GM13977 (cell line): ENCODE measurements around the gene BCAS3.

Experiments
- DNase-seq: peaks from one replicate; pipeline ENCODE4 v3.0.0; 2012; ENCODE audit warnings: low spot score
- CTCF ChIP-seq: IDR thresholded peaks from 2 replicates; pipeline ENCODE4 v1.5.1; 2012; ENCODE audit warnings: mild to moderate bottlenecking, control low read depth; ENCODE audit not compliant: insufficient read depth; ENCODE audit errors: extremely low read depth, missing control alignments
- in situ Hi-C: fragments of 300-500 bp; cut with MboI; formaldehyde crosslinking; loops from one replicate; pipeline ENCODE4 v1.12.0; 2022; ENCODE audit warnings: low sequenced_read_pairs, low pct_unique_long_range_greater_than_20kb, mixed read lengths, inconsistent platforms; ENCODE audit not compliant: unreplicated experiment

Gene BCAS3

GRCh38 chr17:60677308-60678117 lies at the start of gene BCAS3:
Gene BCAS3, plus strand, starts transcription at chr17:60677851.
- in situ Hi-C loops: no loop called here
- peak; percentile 97 for DNase-seq
- TF ChIP-seq CTCF: no peak

- no peak for TF ChIP-seq CTCF
- in situ Hi-C loops: loop anchor here (25.0 kb wide), 1 partner anchor 491 kb away; the partner anchor contains the start of gene CA4
- DNase-seq: no peak
These were observed 49.3 kb upstream of the BCAS3 start for GRCh38 chr17:60628252-60628889.

- in situ Hi-C loops: loop anchor here (25.0 kb wide), 1 partner anchor 492 kb away; the partner anchor contains the start of gene CA4
- TF ChIP-seq CTCF: no peak
- DNase-seq: no peak
These were observed 48.5 kb upstream of the BCAS3 start for GRCh38 chr17:60629120-60629519.

- in situ Hi-C loops: loop anchor here (25.0 kb wide), 1 partner anchor 493 kb away; the partner anchor contains the start of gene CA4
- DNase-seq: no peak
- TF ChIP-seq CTCF: no peak
These were observed 47.3 kb upstream of the BCAS3 start for GRCh38 chr17:60630352-60630751.

GRCh38 chr17:60631119-60631518 lies 46.5 kb upstream of the BCAS3 start:
- in situ Hi-C loops: loop anchor here (25.0 kb wide), 1 partner anchor 494 kb away; the partner anchor contains the start of gene CA4
- no peak for DNase-seq
- no peak for TF ChIP-seq CTCF

GRCh38 chr17:60637683-60638082 lies 40.0 kb upstream of the BCAS3 start:
- no peak for DNase-seq
- TF ChIP-seq CTCF: no peak
- in situ Hi-C loops: loop anchor here (25.0 kb wide), 1 partner anchor 500 kb away; the partner anchor contains the start of gene CA4
